IMR-90 (cell line): Measurements from ENCODE around the gene GIPR. TPM values are rescaled to one million over a fixed set of nuclear protein-coding genes. Genes with fewer than 3 reads are reported as not detected.

Experiments
- ATAC-seq: fragments of 200-7000 bp; cut with Tn5 transposase; 2 replicates; pipeline ENCODE4 v1.9.1; 2020; ENCODE audit warnings: low read depth, mild to moderate bottlenecking, moderate library complexity
- BruUV-seq: library from RNA; stranded (reverse); fragments of 400-500 nt; replicated peaks from 2 replicates; lab custom pipeline; 2021; lab: Mats Ljungman, UMichigan
- CTCF ChIA-PET: fragments of 300-600 bp; formaldehyde crosslinking; extraction: SDS; loops from one replicate; lab custom pipeline; 2021; ENCODE audit warnings: antibody characterized with exemption; lab: Yijun Ruan, JAX
- POLR2A ChIA-PET: fragments of 300-600 bp; sonication (Branson Sonifier 250); formaldehyde crosslinking; loops from one replicate; lab custom pipeline; 2022; ENCODE audit warnings: antibody characterized with exemption; ENCODE audit not compliant: unreplicated experiment; lab: Charles Lee
- DNase-seq: peaks from one replicate; pipeline ENCODE4 v3.0.0; 2013
- H2AFZ ChIP-seq: replicated peaks from 2 replicates; pipeline ENCODE3; 2013; ENCODE audit warnings: low read length, mild to moderate bottlenecking; ENCODE audit not compliant: poor library complexity
- H2AK5ac ChIP-seq: 2 replicates; pipeline ENCODE4 v1.6.1; 2013; ENCODE audit warnings: low read depth, low read length, inconsistent platforms
- H2AK9ac ChIP-seq: replicated peaks from 2 replicates; pipeline ENCODE3; 2013; ENCODE audit warnings: mild to moderate bottlenecking, low read depth, low read length, moderate library complexity; ENCODE audit not compliant: poor library complexity
- H2BK120ac ChIP-seq: 2 replicates; pipeline ENCODE4 v1.6.1; 2013; ENCODE audit warnings: low read depth, low read length, inconsistent platforms
- H2BK15ac ChIP-seq: 3 replicates; pipeline ENCODE4 v1.6.1; 2013; ENCODE audit warnings: low read depth, low read length, inconsistent platforms
- H2BK20ac ChIP-seq: 2 replicates; pipeline ENCODE4 v1.6.1; 2013; ENCODE audit warnings: low read depth, mild to moderate bottlenecking, inconsistent platforms, low read length, moderate library complexity
- H2BK5ac ChIP-seq: 2 replicates; pipeline ENCODE4 v1.6.1; 2013; ENCODE audit warnings: mild to moderate bottlenecking, low read depth, low read length, inconsistent platforms; ENCODE audit not compliant: poor library complexity, severe bottlenecking
- H3K14ac ChIP-seq: replicated peaks from 2 replicates; pipeline ENCODE4 v1.6.1; 2013; ENCODE audit warnings: low read depth, low read length, inconsistent platforms
- H3K18ac ChIP-seq: 2 replicates; pipeline ENCODE4 v1.6.1; 2013; ENCODE audit warnings: low read depth, low read length, control low read depth
- H3K23ac ChIP-seq: 2 replicates; pipeline ENCODE4 v1.6.1; 2013; ENCODE audit warnings: low read depth, low read length, inconsistent platforms
- H3K27ac ChIP-seq: 2 replicates; pipeline ENCODE4 v1.5.1; 2013; ENCODE audit warnings: mild to moderate bottlenecking, control low read depth, low read length; ENCODE audit not compliant: insufficient read depth
- H3K27me3 ChIP-seq: 2 replicates; pipeline ENCODE4 v1.6.1; 2013; ENCODE audit warnings: low read length; ENCODE audit not compliant: control insufficient read depth, insufficient read depth
- H3K36me3 ChIP-seq: 2 replicates; pipeline ENCODE4 v1.6.1; 2013; ENCODE audit warnings: low read length, mixed read lengths; ENCODE audit not compliant: control insufficient read depth, insufficient read depth
- H3K4ac ChIP-seq: 2 replicates; pipeline ENCODE4 v1.6.1; 2013; ENCODE audit warnings: low read depth, low read length, inconsistent platforms
- H3K4me1 ChIP-seq: 2 replicates; pipeline ENCODE4 v1.6.1; 2013; ENCODE audit warnings: low read length, mixed read lengths; ENCODE audit not compliant: control insufficient read depth, insufficient read depth
- H3K4me2 ChIP-seq: 2 replicates; pipeline ENCODE4 v1.6.1; 2013; ENCODE audit warnings: low read depth, mild to moderate bottlenecking, control low read depth, low read length, moderate library complexity
- H3K4me3 ChIP-seq: 2 replicates; pipeline ENCODE4 v1.5.1; 2013; ENCODE audit warnings: low read depth, mild to moderate bottlenecking, control low read depth, low read length, moderate library complexity; ENCODE audit not compliant: insufficient read depth
- H3K56ac ChIP-seq: 2 replicates; pipeline ENCODE4 v1.6.1; 2013; ENCODE audit warnings: low read length, inconsistent platforms; ENCODE audit not compliant: insufficient read depth; ENCODE audit errors: extremely low read depth
- H3K79me1 ChIP-seq, 2 experiments: 2 replicates each; pipeline ENCODE4 v1.6.1; 2013; ENCODE audit warnings: low read length in 2 of 2, inconsistent platforms in 1 of 2, low read depth in 1 of 2
- H3K9ac ChIP-seq: 2 replicates; pipeline ENCODE4 v1.6.1; 2013; ENCODE audit warnings: low read depth, low read length, control low read depth
- H3K9me1 ChIP-seq: 2 replicates; pipeline ENCODE4 v1.6.1; 2013; ENCODE audit warnings: low read length, inconsistent platforms; ENCODE audit not compliant: insufficient read depth
- H3K9me3 ChIP-seq: 2 replicates; pipeline ENCODE4 v1.6.1; 2013; ENCODE audit warnings: low read length; ENCODE audit not compliant: control insufficient read depth, insufficient read depth
- H4K20me1 ChIP-seq: 2 replicates; pipeline ENCODE4 v1.6.1; 2013; ENCODE audit warnings: low read length, inconsistent platforms; ENCODE audit not compliant: insufficient read depth
- H4K5ac ChIP-seq: 2 replicates; pipeline ENCODE4 v1.6.1; 2013; ENCODE audit warnings: mild to moderate bottlenecking, low read depth, low read length, control low read depth
- H4K8ac ChIP-seq, 2 experiments: 2 replicates each; pipeline ENCODE4 v1.6.1; 2013; ENCODE audit warnings: low read depth in 2 of 2, low read length in 2 of 2, control low read depth in 1 of 2, inconsistent platforms in 1 of 2
- H4K91ac ChIP-seq: 2 replicates; pipeline ENCODE4 v1.6.1; 2013; ENCODE audit warnings: low read depth, low read length, inconsistent platforms; ENCODE audit not compliant: insufficient read depth
- CHD1 ChIP-seq: IDR thresholded peaks from 2 replicates; pipeline ENCODE4 v1.6.1; 2012; ENCODE audit warnings: low read depth, low read length, improper control_type of control experiment
- CTCF ChIP-seq: conservative IDR thresholded peaks from 2 replicates; pipeline ENCODE4 v1.5.1; 2012; ENCODE audit warnings: mild to moderate bottlenecking, low read depth, low read length, improper control_type of control experiment
- FOS ChIP-seq: fragments of 150-350 bp; IDR thresholded peaks from 2 replicates; pipeline ENCODE4 v1.6.1; 2016; ENCODE audit warnings: low read depth, low read length
- MAFK ChIP-seq: IDR thresholded peaks from 2 replicates; pipeline ENCODE4 v1.6.1; 2012; ENCODE audit warnings: low read depth, low read length, improper control_type of control experiment
- MAZ ChIP-seq: IDR thresholded peaks from 2 replicates; pipeline ENCODE4 v1.6.1; 2012; ENCODE audit warnings: low read depth, mild to moderate bottlenecking, low read length, improper control_type of control experiment, moderate library complexity, borderline replicate concordance
- NFE2L2 ChIP-seq: fragments of 150-350 bp; IDR thresholded peaks from 2 replicates; pipeline ENCODE4 v1.6.1; 2016; ENCODE audit warnings: low read depth, mild to moderate bottlenecking, low read length
- RCOR1 ChIP-seq: IDR thresholded peaks from 2 replicates; pipeline ENCODE4 v1.6.1; 2012; ENCODE audit warnings: mild to moderate bottlenecking, low read length, improper control_type of control experiment; ENCODE audit not compliant: insufficient replicate concordance
- RFX5 ChIP-seq: IDR thresholded peaks from 2 replicates; pipeline ENCODE4 v1.8.0; 2012; ENCODE audit warnings: low read depth, mild to moderate bottlenecking, low read length, moderate library complexity
- USF2 ChIP-seq: fragments of 150-350 bp; IDR thresholded peaks from 2 replicates; pipeline ENCODE4 v1.6.1; 2017; ENCODE audit warnings: mild to moderate bottlenecking, antibody characterized with exemption, low read length, low read depth
- WGBS, 2 experiments: methylation state at CpG; one replicate each; pipeline versions ENCODE4 v1.1.5 to v1.1.7; 2013; ENCODE audit warnings: missing lambda C conversion rate in 2 of 2; ENCODE audit not compliant: insufficient read length in 1 of 2; ENCODE audit errors: extremely low coverage in 2 of 2; 5-methylcytosine and 5-hydroxymethylcytosine counted together
- dilution Hi-C: fragments of 300-500 bp; cut with HindIII; formaldehyde crosslinking; loops from one replicate; pipeline ENCODE4 v1.14.3; 2018; ENCODE audit warnings: low sequenced_read_pairs; ENCODE audit not compliant: unreplicated experiment
- in situ Hi-C: fragments of 300-500 bp; cut with MboI; formaldehyde crosslinking; loops from 3 replicates; pipeline ENCODE4 v1.14.3; 2019; ENCODE audit warnings: low sequenced_read_pairs, inconsistent platforms, mixed read lengths
- intact Hi-C: fragments of 100-400 bp; cut with micrococcal nuclease; formaldehyde crosslinking; loops from 2 replicates; pipeline ENCODE4 v1.10.0; 2022
- polyA plus RNA-seq, 3 experiments: library from polyadenylated mRNA; depleted of rRNA; stranded (reverse); fragments of >200 nt; gene quantifications; 2 replicates each; pipeline ENCODE4 v1.2.3, GENCODE V29; 2012; ENCODE audit warnings: low replicate concordance in 1 of 3
- total RNA-seq: library from RNA; depleted of rRNA; stranded (reverse); fragments of >200 nt; gene quantifications from 2 replicates; pipeline ENCODE4 v1.2.3, GENCODE V29; 2012

Gene GIPR
- total and polyA plus RNA-seq, 2 of the 4 experiments (the other 2 are of a cell fraction) = 0.18 to 1.2 TPM

DNA sequence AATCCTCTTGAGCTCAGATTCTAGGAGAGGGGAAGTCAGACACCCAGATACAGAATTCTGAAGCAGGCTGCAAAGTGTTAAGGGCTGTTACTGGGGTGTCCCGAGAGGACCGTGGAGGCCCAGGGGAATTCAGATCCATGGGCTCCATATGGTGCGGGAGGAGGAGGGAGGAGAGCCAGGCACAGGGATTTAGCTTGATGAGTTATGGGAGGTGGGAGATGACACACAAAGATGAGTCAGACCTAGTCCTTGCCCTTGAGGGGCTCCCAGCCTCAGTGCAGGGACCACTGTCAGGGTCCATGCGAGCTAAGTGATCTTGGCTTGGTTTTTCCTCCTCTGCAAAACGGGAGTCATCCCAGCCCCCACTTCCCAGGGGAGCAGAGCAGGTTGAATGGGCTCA lies 14.4 kb upstream of the GIPR start:
- no peak overlapping the region for H3K4me2 ChIP-seq
- H3K27me3 ChIP-seq = peaks cover 7% of the 10 kb centered on the region
- no peaks in the 10 kb centered on the region for H3K4me1 ChIP-seq
- no peak overlapping the region for H2BK15ac ChIP-seq
- H3K18ac ChIP-seq = no peak overlapping the region
- ATAC-seq (no peak), DNase-seq (no peak)
- no peak overlapping the region for H3K9ac ChIP-seq
- ChIA-PET CTCF (no interaction called here), POLR2A (no interaction called here)
- no peak overlapping the region for H4K91ac ChIP-seq
- H2AK9ac ChIP-seq = no peak overlapping the region
- no peaks in the 10 kb centered on the region for H3K36me3 ChIP-seq
- H3K4ac ChIP-seq = no peak overlapping the region
- no peaks in the 10 kb centered on the region; the same call in 1 of the 2 replicates for H4K20me1 ChIP-seq
- H3K79me1 ChIP-seq = no peaks in the 10 kb centered on the region
- no peak overlapping the region for H2AFZ ChIP-seq
- BruUV-seq = no TSS peak
- no peak overlapping the region for H2AK5ac ChIP-seq
- H3K4me3 ChIP-seq = no peak overlapping the region
- H2BK5ac ChIP-seq = no peak overlapping the region
- H2BK20ac ChIP-seq = no peak overlapping the region
- no peak overlapping the region for H2BK120ac ChIP-seq
- H3K23ac ChIP-seq = no peak overlapping the region
- intact Hi-C loops (no loop called here), dilution Hi-C loops (no loop called here), in situ Hi-C loops (no loop called here)
- 80% methylated on average over 1 of the region's 5 CpGs; no CpG with 5 or more reads in 1 of the 2 experiments for WGBS, 2 experiments
- no peak overlapping the region for H3K14ac ChIP-seq
- no peaks in the 10 kb centered on the region for H3K9me3 ChIP-seq
- H3K27ac ChIP-seq = no peak overlapping the region
- no peak overlapping the region for H4K8ac ChIP-seq
- no peaks in the 10 kb centered on the region for H3K9me1 ChIP-seq
- TF ChIP-seq FOS = no peak
- TF ChIP-seq CTCF = no peak
- no peak for TF ChIP-seq RFX5
- no peak for TF ChIP-seq CHD1
- no peak for TF ChIP-seq NFE2L2
- TF ChIP-seq MAZ = no peak
- TF ChIP-seq RCOR1 = no peak
- TF ChIP-seq USF2 = no peak
- no peak for TF ChIP-seq MAFK
- no peak overlapping the region for H3K56ac ChIP-seq
- H4K5ac ChIP-seq = no peak overlapping the region
